Posterior vena cava (tissue), 2 donors: ENCODE measurements around the gene KRCC1. TPM values are rescaled to one million over a fixed set of nuclear protein-coding genes. Genes with fewer than 3 reads are reported as not detected.
"Not testable (repeated sequence)": the region's sequence is repeated elsewhere in the genome, so short reads cannot be mapped to it uniquely, and the experiment has no call there.

Experiments
- DNase-seq: peaks from one replicate; pipeline ENCODE4 v3.0.0-alpha.2; 2020; ENCODE audit warnings: low spot score
- intact Hi-C, 2 donors: fragments of 100-400 bp; cut with DNase I; formaldehyde crosslinking; loops; one replicate each; pipeline versions ENCODE4 v1.14.1 to v1.14.2; 2022 to 2023
- microRNA-seq, 2 donors: library from miRNA; unstranded; fragments of <30 nt; microRNA quantifications; one replicate each; pipeline ENCODE4 v1.2.0, GENCODE V29; 2020 to 2021; ENCODE audit warnings: borderline microRNAs expressed in 2 of 2
- total RNA-seq, 2 donors: library from RNA; stranded (reverse); fragmentation: NEBNext Ultra II Directional; extraction: Animal tissue kit (Norgen Biotek cat#: 25700); gene quantifications; one replicate each; pipeline ENCODE4 v1.2.1, GENCODE V29; 2021
- donor health status: DM: yes; HTN: yes; CAD: no.
- donor health status: DM: yes; HTN: yes; CAD: no.

The KRCC1 gene
- total RNA-seq, 2 donors from 2014 or later, result 19.9 to 21.8 TPM

GRCh38 chr2:88016086-88016959, 39.3 kb downstream of the KRCC1 start, which contains the start of gene RNU2-63P:
RNU2-63P (minus strand) TSS chr2:88016547.
- intact Hi-C loops, result no loop called here
- peak; percentile 90 for DNase-seq

DNA sequence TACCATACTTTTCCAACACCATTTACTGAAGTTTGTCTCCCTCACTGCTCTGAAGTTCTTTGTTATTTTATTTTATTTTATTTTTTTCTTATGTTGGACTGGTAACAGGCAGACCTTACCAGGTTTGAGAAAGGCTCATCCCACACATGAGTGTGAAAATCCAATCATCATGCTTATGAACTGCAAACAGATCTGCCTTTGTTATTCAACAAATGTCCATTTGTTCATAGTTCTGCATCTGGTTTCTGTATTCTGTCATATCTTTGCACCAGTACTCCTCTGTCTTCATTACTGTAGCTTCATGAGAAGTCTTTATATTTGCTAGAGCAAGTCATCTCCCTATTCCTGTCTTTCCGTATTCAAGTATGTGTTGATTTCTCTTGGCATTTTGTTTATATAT, 44.6 kb downstream of the KRCC1 start:
- intact Hi-C loops, result no loop called here
- DNase-seq, result no peak

GRCh38 chr2:88010136-88010535, 45.4 kb downstream of the KRCC1 start:
- DNase-seq, result no peak
- intact Hi-C loops, result no loop called here

- DNase-seq, result no peak
- intact Hi-C loops, result no loop called here
These were observed 48.6 kb downstream of the KRCC1 start for GRCh38 chr2:88006912-88007439.

GRCh38 chr2:88005776-88006175, 49.8 kb downstream of the KRCC1 start:
- intact Hi-C loops, result no loop called here
- DNase-seq, result no peak

- intact Hi-C loops, result no loop called here
- DNase-seq, result no peak
These were observed 52.4 kb downstream of the KRCC1 start for GRCh38 chr2:88003074-88003755.

GRCh38 chr2:88002359-88002707, 53.2 kb downstream of the KRCC1 start:
- intact Hi-C loops, result no loop called here

GRCh38 chr2:88000474-88000873, 55.1 kb downstream of the KRCC1 start:
- DNase-seq, intact Hi-C loops: not testable (repeated sequence)

More at GRCh38 chr2:88002359-88002707, 53.2 kb downstream of the KRCC1 start:
- no peak for DNase-seq

DNA sequence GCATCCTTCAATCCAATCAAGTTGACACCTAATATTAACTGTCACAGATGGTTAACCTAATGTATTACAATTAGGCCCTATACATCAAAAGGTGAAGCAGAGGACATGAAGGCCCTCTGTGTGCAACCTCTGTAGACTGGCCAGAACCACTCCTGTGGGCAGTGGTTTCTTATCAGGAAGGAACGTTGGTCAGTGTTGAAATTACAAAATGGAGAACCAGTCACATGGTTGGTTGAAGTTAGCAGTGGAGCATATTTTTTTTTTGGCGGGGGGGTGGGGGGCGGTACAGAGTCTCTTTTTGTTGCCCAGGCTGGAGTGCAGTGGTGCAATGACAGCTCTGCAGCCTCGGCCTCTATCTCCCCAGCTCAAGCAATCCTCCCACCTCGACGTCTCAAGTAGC, 59.0 kb downstream of the KRCC1 start:
- DNase-seq, result no peak
- intact Hi-C loops, result no loop called here

DNA sequence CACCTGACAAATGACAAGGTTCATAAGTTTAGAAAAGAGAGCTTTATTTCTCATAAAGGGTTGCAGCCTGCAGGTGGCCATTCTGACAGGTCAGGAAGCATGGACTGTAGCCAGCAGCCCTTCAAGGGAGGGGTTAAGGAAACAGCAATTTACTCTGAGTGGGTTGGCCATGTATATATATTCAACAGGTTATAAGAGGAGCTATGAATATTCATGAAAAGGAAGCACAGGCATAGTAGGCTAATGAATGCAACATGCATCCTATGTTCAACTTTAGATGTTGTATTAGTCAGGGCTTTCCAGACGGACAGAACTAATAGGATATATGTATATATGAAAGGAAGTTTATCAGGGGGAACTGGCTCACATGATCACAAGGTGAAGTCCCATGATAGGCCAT, 59.8 kb downstream of the KRCC1 start:
- intact Hi-C loops, result no loop called here
- DNase-seq, result no peak

DNA sequence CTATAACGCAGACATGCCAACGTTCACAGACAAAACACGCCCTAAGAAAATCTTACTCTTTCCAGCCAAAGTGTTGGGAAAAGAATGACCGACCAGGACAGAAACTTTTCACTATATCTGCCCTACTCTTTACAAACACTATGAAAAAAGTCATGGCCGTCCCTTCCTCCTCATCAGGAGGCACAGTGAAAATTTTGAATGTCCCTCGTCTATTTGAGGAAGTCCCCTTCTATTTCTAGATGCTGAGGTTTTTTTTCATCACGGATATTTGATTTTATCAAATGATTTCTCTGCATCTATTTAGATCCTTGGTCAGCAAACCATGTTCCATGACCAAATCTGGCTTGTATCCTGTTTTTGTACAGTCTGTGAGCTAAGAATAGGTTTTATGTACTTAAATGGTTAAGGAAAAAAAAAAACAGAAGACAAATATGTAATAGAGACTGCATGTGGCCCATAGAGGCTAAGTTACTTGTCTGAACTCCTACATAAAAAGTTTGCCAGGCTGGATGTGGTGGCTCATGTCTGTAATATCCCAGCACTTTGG, 61.2 kb downstream of the KRCC1 start:
- intact Hi-C loops, DNase-seq: not testable (repeated sequence)

DNA sequence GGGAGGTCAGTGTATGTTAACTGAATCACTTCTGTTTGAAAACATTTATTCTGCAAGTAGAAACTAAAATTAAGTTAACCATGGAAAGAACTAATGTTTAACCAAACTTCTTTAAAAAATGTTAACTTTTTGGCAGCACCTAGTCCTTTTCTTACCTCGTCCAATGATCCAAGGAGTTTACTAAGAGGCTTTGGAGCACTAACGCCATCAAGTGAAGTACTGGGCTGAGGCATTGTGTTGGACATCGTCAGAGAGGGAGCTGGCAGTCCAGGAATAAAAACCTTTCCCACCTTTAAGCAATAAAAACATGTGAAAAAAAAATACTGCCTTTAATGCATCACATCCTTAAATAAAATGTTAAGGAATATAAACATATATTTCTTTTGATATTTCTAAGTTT, 63.0 kb downstream of the KRCC1 start:
- DNase-seq, intact Hi-C loops: not testable (repeated sequence)

- intact Hi-C loops, DNase-seq: not testable (repeated sequence)
These were observed 68.1 kb downstream of the KRCC1 start for GRCh38 chr2:87987473-87987872.

GRCh38 chr2:87985902-87986301, 69.7 kb downstream of the KRCC1 start:
- DNase-seq, intact Hi-C loops: not testable (repeated sequence)

GRCh38 chr2:87981182-87981581, 74.4 kb downstream of the KRCC1 start:
- intact Hi-C loops, DNase-seq: not testable (repeated sequence)

Small RNA genes lying within 50 kb of the gene (microRNA-seq; reads per million reads assigned to microRNA genes)
- gene MIR4780, result 0 reads per million in 2 donors

Other genes with a start within 250 kb of the KRCC1 start
- 1 to 10 TPM; 4.4 to 6.4 TPM for gene RGPD2, start 230.0 kb downstream of the KRCC1 start, total RNA-seq
- gene RNU2-63P, start 39.2 kb downstream of the KRCC1 start, total RNA-seq, result 10 to 100 TPM in 1 of 2 donors, 1 to 10 TPM in 1; 5.2 to 11.5 TPM
- gene SMYD1, start 12.0 kb upstream of the KRCC1 start, total RNA-seq, result not detected
- gene FABP1, start 72.3 kb upstream of the KRCC1 start, total RNA-seq, result not detected
- gene THNSL2, start 114.6 kb upstream of the KRCC1 start, total RNA-seq, result 10 to 100 TPM in 1 of 2 donors, 1 to 10 TPM in 1; 7.1 to 12.3 TPM